Measurements from ENCODE around the gene KLHL13. TPM values are rescaled to one million over a fixed set of nuclear protein-coding genes. Genes with fewer than 3 reads are reported as not detected.

The KLHL13 gene
- total RNA-seq (2022; extraction: Qiagen RNA extraction; ENCODE audit: low read depth) = 0.30 to 0.37 TPM (median 0.34 TPM) in 5 replicates

GRCh38 chrX:118116713-118117550 lies at the start of gene KLHL13:
Gene KLHL13, minus strand, starts transcription at chrX:118116810. Its CDS starts 88,337 bp downstream, at chrX:118028473.

Other genes with a start within 250 kb of the KLHL13 start
- gene WDR44, start 229.3 kb upstream of the KLHL13 start, total RNA-seq (2022; extraction: Qiagen RNA extraction; ENCODE audit: low read depth) = 10.8 to 16.7 TPM (median 13.2 TPM) in 5 replicates